Neural progenitor cell (in vitro differentiated cells): ENCODE results near the gene CBLB. TPM values are rescaled to one million over a fixed set of nuclear protein-coding genes. Genes with fewer than 3 reads are reported as not detected.

Experiments used
- DNase-seq: peaks from one replicate; pipeline ENCODE4 v3.0.0-alpha.2; 2016; ENCODE audit warnings: low spot score
- H2AFZ ChIP-seq: fragments of 200-600 bp; sonication (generic); replicated peaks from 2 replicates; pipeline ENCODE4 v1.6.1; 2016; ENCODE audit warnings: antibody characterized with exemption
- H3F3A ChIP-seq: fragments of 200-600 bp; sonication (generic); 2 replicates; pipeline ENCODE4 v1.6.1; 2016; ENCODE audit warnings: antibody characterized with exemption, low read depth
- H3K27ac ChIP-seq: fragments of 200-600 bp; sonication (generic); 2 replicates; pipeline ENCODE4 v1.5.1; 2016; ENCODE audit warnings: mild to moderate bottlenecking
- H3K27me3 ChIP-seq: fragments of 200-600 bp; sonication (generic); 2 replicates; pipeline ENCODE4 v1.6.1; 2016; ENCODE audit warnings: mild to moderate bottlenecking, moderate library complexity
- H3K36me3 ChIP-seq: fragments of 200-600 bp; sonication (generic); 2 replicates; pipeline ENCODE4 v1.5.1; 2016
- H3K4me1 ChIP-seq: fragments of 200-600 bp; sonication (generic); 2 replicates; pipeline ENCODE4 v1.6.1; 2016; ENCODE audit warnings: mixed run types
- H3K4me2 ChIP-seq: fragments of 200-600 bp; sonication (generic); 2 replicates; pipeline ENCODE4 v1.6.1; 2016
- H3K4me3 ChIP-seq: fragments of 200-600 bp; sonication (generic); 2 replicates; pipeline ENCODE4 v1.5.1; 2016
- H3K79me2 ChIP-seq: fragments of 200-600 bp; sonication (generic); 2 replicates; pipeline ENCODE4 v1.6.1; 2016; ENCODE audit warnings: low read depth
- H3K9ac ChIP-seq: fragments of 200-600 bp; sonication (generic); 2 replicates; pipeline ENCODE4 v1.6.1; 2016
- H3K9me3 ChIP-seq: fragments of 200-600 bp; sonication (generic); 2 replicates; pipeline ENCODE4 v1.5.1; 2016; ENCODE audit warnings: low read depth
- H4K20me1 ChIP-seq: fragments of 200-600 bp; sonication (generic); 2 replicates; pipeline ENCODE4 v1.6.1; 2016; ENCODE audit warnings: low read depth
- H3K27ac Mint-ChIP-seq: 3 replicates; pipeline ENCODE4 v1.8.0; 2021; ENCODE audit warnings: mixed read lengths
- H3K27me3 Mint-ChIP-seq: 2 replicates; pipeline ENCODE4 v1.8.0; 2022; ENCODE audit warnings: low read depth, mild to moderate bottlenecking, inconsistent platforms, moderate library complexity, mixed read lengths; ENCODE audit not compliant: insufficient read depth
- H3K36me3 Mint-ChIP-seq: 3 replicates; pipeline ENCODE4 v1.8.0; 2021; ENCODE audit warnings: mixed read lengths
- H3K4me1 Mint-ChIP-seq: 3 replicates; pipeline ENCODE4 v1.8.0; 2021; ENCODE audit warnings: mixed read lengths
- H3K4me3 Mint-ChIP-seq: 3 replicates; pipeline ENCODE4 v1.8.0; 2021; ENCODE audit warnings: mild to moderate bottlenecking, moderate library complexity, mixed read lengths
- H3K9me3 Mint-ChIP-seq: 3 replicates; pipeline ENCODE4 v1.8.0; 2020; ENCODE audit warnings: mixed read lengths
- EZH2 ChIP-seq: fragments of 200-600 bp; sonication (generic); IDR thresholded peaks from 2 replicates; pipeline ENCODE4 v1.6.1; 2017; ENCODE audit warnings: antibody characterized with exemption, mild to moderate bottlenecking, moderate library complexity
- EZH2phosphoT487 ChIP-seq: fragments of 200-600 bp; sonication (generic); IDR thresholded peaks from 2 replicates; pipeline ENCODE4 v1.6.1; 2017; ENCODE audit warnings: antibody characterized with exemption
- total RNA-seq: library from RNA; depleted of rRNA; stranded (reverse); fragments of >200 nt; gene quantifications from 2 replicates; pipeline ENCODE4 v1.2.3, GENCODE V29; 2015; ENCODE audit warnings: low replicate concordance
- TF ChIP-seq, protein P1 (sequence below): fragments of 200-600 bp; sonication (generic); IDR thresholded peaks from 2 replicates; pipeline ENCODE4 v1.5.1; 2017; ENCODE audit warnings: antibody characterized with exemption, mild to moderate bottlenecking

Gene CBLB
- total RNA-seq, 1 donor from 2014 or later, result 105 TPM

- H2AFZ ChIP-seq, result no peak overlapping the region
- no peak overlapping the region for H3K4me2 ChIP-seq
- H3K36me3 ChIP-seq, result no peaks in the 10 kb centered on the region
- no peak for DNase-seq
- H3K4me3 Mint-ChIP-seq, result no peak overlapping the region
- no peaks in the 10 kb centered on the region for H3K9me3 ChIP-seq
- H3K4me1 ChIP-seq, result no peaks in the 10 kb centered on the region
- H3F3A ChIP-seq, result no peaks in the 10 kb centered on the region
- no peaks in the 10 kb centered on the region for H3K4me1 Mint-ChIP-seq
- no peak for TF ChIP-seq EZH2
- no peak for TF ChIP-seq EZH2phosphoT487
- no peaks in the 10 kb centered on the region for H3K79me2 ChIP-seq
- no peaks in the 10 kb centered on the region for H3K9me3 Mint-ChIP-seq
- no peaks in the 10 kb centered on the region for H4K20me1 ChIP-seq
- no peak overlapping the region for H3K27ac ChIP-seq
- no peak overlapping the region for H3K4me3 ChIP-seq
- no peaks in the 10 kb centered on the region for H3K27me3 Mint-ChIP-seq
- H3K27me3 ChIP-seq, result no peaks in the 10 kb centered on the region
- H3K36me3 Mint-ChIP-seq, result peaks cover 24% of the 10 kb centered on the region
- H3K27ac Mint-ChIP-seq, result no peak overlapping the region
- no peak overlapping the region for H3K9ac ChIP-seq
Observed at GRCh38 chr3:105661461-105661860, 207.4 kb downstream of the CBLB start.

DNA sequence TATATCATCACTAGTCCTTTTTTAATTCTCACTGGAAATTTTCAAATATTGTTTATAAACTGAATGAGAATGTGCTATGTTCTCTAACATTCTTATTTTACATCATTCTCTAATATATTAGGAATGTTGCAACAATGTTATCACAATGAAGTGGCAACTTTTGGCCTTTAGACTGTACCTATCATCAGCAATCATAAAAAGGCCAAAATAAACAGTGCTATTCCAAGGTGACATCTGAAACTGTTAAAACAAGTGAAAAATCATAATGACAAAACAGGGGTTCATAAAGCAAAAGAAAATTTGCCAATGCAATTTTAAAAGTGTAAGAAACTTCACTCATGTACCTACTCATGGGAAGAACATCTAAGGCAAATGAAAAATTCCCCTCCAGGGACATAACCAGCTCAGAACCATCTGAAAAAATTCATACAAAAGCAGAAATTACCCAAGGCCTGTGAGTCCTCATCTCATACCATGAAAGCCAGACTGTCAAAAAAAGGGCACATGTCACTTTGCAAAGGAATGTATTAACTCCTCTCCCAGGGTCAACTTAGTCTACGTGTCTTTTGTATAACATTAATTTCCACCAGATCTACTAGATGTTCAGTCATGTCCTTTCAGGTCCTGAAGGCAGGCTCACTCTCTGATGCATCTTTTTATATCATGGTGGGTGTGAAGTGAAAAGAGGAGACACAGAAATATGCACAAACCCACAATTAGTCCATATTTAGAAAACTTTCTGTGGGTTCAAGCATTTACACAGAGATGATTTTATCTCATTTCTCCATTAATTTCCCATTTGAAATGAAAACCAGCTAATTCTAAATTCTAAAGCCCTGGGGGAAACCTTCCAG lies 211.9 kb downstream of the CBLB start:
- TF ChIP-seq, protein P1, sequence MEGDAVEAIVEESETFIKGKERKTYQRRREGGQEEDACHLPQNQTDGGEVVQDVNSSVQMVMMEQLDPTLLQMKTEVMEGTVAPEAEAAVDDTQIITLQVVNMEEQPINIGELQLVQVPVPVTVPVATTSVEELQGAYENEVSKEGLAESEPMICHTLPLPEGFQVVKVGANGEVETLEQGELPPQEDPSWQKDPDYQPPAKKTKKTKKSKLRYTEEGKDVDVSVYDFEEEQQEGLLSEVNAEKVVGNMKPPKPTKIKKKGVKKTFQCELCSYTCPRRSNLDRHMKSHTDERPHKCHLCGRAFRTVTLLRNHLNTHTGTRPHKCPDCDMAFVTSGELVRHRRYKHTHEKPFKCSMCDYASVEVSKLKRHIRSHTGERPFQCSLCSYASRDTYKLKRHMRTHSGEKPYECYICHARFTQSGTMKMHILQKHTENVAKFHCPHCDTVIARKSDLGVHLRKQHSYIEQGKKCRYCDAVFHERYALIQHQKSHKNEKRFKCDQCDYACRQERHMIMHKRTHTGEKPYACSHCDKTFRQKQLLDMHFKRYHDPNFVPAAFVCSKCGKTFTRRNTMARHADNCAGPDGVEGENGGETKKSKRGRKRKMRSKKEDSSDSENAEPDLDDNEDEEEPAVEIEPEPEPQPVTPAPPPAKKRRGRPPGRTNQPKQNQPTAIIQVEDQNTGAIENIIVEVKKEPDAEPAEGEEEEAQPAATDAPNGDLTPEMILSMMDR, result no peak
- TF ChIP-seq EZH2, result no peak
- Mint-ChIP-seq H3K27ac (no peak overlapping the region), H3K4me1 (no peaks in the 10 kb centered on the region), H3K36me3 (peaks cover 20% of the 10 kb centered on the region), H3K27me3 (no peaks in the 10 kb centered on the region), H3K4me3 (no peak overlapping the region), H3K9me3 (no peaks in the 10 kb centered on the region)
- no peak overlapping the region for H3K4me3 ChIP-seq
- H3K27me3 ChIP-seq, result no peaks in the 10 kb centered on the region
- no peak overlapping the region for H2AFZ ChIP-seq
- H4K20me1 ChIP-seq, result no peaks in the 10 kb centered on the region
- no peaks in the 10 kb centered on the region for H3K9me3 ChIP-seq
- DNase-seq, result no peak
- H3K79me2 ChIP-seq, result no peaks in the 10 kb centered on the region
- no peaks in the 10 kb centered on the region for H3K4me1 ChIP-seq
- no peaks in the 10 kb centered on the region for H3F3A ChIP-seq
- H3K36me3 ChIP-seq, result no peaks in the 10 kb centered on the region
- H3K9ac ChIP-seq, result no peak overlapping the region
- no peak overlapping the region for H3K4me2 ChIP-seq
- no peak overlapping the region for H3K27ac ChIP-seq

DNA sequence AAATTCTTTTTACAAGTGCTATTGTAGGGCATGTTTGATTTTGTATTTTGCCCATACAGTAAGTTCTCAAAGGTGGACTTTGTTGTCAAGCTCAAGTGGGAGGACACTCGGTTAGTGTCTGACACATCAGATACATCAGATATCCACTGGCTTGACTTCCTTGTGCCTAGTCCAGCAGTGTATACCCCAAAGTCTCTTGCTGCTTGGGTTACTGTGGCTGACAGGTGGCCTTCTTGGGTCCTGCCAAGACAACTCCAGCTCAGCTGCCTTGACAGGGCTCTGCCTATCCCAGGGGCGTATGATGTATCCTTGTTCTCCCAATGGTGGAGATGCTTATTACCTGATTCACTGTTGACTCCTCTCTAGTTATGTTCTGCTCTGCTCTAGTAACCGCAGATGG lies 214.9 kb downstream of the CBLB start:
- H3K4me2 ChIP-seq, result no peak overlapping the region
- H3K27ac ChIP-seq, result no peak overlapping the region
- Mint-ChIP-seq H3K4me3 (no peak overlapping the region), H3K27ac (no peak overlapping the region), H3K36me3 (peaks cover 13% of the 10 kb centered on the region), H3K4me1 (peaks cover 6% of the 10 kb centered on the region), H3K27me3 (no peaks in the 10 kb centered on the region), H3K9me3 (no peaks in the 10 kb centered on the region)
- no peak overlapping the region for H2AFZ ChIP-seq
- H3K36me3 ChIP-seq, result no peaks in the 10 kb centered on the region
- no peaks in the 10 kb centered on the region for H3F3A ChIP-seq
- no peaks in the 10 kb centered on the region for H3K9me3 ChIP-seq
- H4K20me1 ChIP-seq, result no peaks in the 10 kb centered on the region
- H3K27me3 ChIP-seq, result no peaks in the 10 kb centered on the region
- TF ChIP-seq, protein P1, result no peak
- TF ChIP-seq EZH2phosphoT487 (no peak), EZH2 (no peak)
- H3K79me2 ChIP-seq, result no peaks in the 10 kb centered on the region
- no peak overlapping the region for H3K4me3 ChIP-seq
- H3K9ac ChIP-seq, result no peak overlapping the region
- no peaks in the 10 kb centered on the region for H3K4me1 ChIP-seq
- DNase-seq, result no peak

- H3K4me2 ChIP-seq, result no peak overlapping the region
- no peak overlapping the region for H3K27ac ChIP-seq
- no peaks in the 10 kb centered on the region for H3K79me2 ChIP-seq
- H2AFZ ChIP-seq, result no peak overlapping the region
- Mint-ChIP-seq H3K4me1 (peaks cover 8% of the 10 kb centered on the region), H3K27ac (no peak overlapping the region), H3K4me3 (no peak overlapping the region), H3K9me3 (no peaks in the 10 kb centered on the region), H3K27me3 (no peaks in the 10 kb centered on the region), H3K36me3 (peaks cover 7% of the 10 kb centered on the region)
- H3K4me3 ChIP-seq, result no peak overlapping the region
- no peaks in the 10 kb centered on the region for H3K4me1 ChIP-seq
- H3K27me3 ChIP-seq, result no peaks in the 10 kb centered on the region
- no peak overlapping the region for H3K9ac ChIP-seq
- TF ChIP-seq, protein P1, result no peak
- TF ChIP-seq EZH2phosphoT487 (no peak), EZH2 (no peak)
- H3F3A ChIP-seq, result no peaks in the 10 kb centered on the region
- H3K36me3 ChIP-seq, result no peaks in the 10 kb centered on the region
- no peaks in the 10 kb centered on the region for H4K20me1 ChIP-seq
- H3K9me3 ChIP-seq, result no peaks in the 10 kb centered on the region
- no peak for DNase-seq
Observed at GRCh38 chr3:105653166-105653565, 215.6 kb downstream of the CBLB start.
